GM12872 (cell line): ENCODE measurements around the gene IMPDH1.

ENCODE experiments used
- TF ChIP-seq, protein P1 (sequence below): IDR thresholded peaks from 3 replicates; pipeline ENCODE4 v1.5.1; 2011; ENCODE audit warnings: low read depth, mild to moderate bottlenecking, low read length, moderate library complexity; ENCODE audit not compliant: insufficient read depth

Gene IMPDH1

DNA sequence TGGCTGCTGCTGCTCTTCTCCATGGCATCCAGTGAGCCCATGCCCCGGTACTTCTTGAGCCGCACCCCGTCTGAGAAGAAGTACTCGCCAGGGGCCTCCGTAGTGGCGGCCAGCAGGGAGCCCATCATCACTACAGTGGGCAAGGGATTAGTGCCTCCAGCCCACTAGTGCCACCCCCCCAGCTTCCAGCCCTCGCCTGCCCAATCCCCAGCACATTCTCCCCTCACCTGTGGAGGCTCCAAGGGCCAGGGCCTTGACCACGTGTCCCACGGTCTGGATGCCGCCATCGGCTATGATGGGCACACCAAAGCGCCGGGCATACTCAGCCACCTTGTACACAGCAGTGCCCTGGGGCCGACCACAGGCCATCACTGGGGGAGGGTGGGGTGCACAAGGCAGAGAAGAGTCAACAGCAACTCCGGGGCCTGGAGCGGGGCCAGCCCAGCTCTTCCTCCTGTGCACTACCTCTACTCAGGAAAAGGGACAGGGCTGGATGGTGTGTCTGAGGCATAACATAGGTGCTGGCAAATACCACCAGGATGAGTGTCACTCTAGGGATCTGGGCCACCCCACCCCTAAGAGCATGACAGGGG lies 14.8 kb downstream of the IMPDH1 start:
- TF ChIP-seq, protein P1, sequence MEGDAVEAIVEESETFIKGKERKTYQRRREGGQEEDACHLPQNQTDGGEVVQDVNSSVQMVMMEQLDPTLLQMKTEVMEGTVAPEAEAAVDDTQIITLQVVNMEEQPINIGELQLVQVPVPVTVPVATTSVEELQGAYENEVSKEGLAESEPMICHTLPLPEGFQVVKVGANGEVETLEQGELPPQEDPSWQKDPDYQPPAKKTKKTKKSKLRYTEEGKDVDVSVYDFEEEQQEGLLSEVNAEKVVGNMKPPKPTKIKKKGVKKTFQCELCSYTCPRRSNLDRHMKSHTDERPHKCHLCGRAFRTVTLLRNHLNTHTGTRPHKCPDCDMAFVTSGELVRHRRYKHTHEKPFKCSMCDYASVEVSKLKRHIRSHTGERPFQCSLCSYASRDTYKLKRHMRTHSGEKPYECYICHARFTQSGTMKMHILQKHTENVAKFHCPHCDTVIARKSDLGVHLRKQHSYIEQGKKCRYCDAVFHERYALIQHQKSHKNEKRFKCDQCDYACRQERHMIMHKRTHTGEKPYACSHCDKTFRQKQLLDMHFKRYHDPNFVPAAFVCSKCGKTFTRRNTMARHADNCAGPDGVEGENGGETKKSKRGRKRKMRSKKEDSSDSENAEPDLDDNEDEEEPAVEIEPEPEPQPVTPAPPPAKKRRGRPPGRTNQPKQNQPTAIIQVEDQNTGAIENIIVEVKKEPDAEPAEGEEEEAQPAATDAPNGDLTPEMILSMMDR, result no peak

DNA sequence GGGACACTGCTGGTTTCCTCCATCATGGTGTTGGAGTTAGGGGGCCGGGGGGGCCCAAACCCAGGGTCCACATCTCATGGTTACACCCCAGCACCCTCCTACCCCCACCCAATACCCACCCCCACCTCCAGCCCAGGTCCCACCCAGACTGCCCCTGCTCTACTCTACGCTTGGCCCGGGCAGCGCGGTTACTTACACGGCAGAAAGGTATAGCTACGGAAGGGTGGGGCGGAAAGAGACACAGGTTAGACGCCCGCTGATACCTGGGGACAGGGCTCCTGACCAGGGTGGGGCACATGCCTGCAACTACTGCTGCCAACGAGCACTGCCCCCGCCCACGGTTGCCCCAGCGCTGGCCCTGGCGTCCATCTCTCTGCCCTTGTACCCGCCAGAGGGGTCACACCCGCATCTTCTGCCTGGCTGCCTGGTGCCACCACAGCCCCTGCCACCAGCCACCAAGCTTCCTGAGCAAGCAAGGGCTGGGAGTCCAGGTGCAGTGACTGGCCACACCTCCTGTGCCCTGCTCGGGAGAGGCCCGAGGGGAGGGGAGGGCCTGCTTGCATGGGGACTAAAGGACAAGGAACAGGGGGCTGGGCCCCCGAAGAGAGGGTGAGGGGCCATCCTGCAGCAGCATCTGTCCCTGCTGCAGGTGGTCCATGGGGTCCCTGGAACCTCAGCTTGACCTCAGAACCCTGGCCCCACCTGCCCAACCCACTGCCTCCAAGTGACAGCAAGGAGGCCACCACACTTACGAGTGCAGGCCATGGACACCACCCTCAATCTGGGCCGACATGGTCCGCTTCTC lies 16.1 kb downstream of the IMPDH1 start:
- TF ChIP-seq, protein P1, result no peak

DNA sequence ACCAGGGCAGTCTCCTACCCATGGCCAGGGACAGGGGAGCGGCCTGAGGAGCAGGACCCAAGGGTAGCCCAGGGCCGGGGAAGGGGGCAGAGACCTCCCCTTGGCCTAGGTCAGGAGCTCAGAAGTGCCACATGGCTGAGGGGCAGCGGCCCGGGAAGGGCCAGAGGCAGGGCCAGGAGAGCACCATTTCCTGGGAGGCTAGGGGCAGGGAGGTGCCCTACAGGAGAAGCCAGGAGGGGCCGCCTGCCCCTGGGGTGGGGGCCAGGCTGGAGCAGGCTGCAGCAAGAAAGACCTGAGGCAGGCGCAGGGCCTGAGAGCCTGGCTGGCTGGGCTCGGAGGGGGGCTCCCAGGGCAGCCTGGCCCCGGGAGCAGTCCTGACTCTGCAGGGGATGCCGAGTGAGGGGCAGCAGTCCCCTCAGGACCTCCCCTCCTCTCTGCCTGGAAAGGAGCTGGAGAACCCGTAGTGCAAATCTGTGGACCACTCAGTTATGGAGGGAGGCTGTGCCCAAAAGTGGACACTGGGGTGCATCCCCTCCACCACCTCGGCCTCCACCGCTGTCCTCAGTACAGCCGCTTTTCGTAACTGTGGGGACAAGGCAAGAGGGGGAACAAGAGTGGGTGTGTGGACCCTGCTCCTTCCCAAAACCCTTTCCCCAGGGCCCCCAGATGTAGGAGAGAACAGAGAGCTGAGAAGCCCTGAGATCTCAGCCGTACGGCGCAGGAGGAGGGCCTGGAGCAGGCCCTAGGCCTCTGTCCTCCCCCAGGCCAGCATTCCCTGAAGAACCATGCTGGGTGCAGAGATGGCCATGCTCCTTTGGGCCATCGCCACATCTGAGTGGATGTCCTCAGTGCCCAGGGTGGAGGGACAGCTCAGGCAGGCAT lies 17.1 kb downstream of the IMPDH1 start:
- TF ChIP-seq, protein P1, result no peak

DNA sequence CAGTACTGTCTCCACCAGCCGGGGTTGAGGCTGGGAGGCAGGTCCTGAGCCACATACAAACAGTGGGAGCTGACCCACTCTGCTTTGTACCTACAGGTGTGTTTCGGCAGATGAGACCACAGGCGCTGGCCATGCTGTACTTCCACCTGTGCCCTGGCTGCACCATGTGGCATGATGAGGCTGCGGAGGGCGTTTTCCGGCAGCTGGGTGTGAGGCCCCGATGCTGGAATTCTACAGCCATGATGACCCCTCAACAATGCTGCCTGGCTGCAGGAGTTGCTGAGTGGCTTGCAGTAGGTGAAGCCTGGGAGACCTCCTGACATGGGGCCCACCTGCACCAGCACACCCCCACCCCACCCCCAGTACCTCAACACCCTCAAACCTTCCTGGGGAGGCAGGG lies 18.0 kb downstream of the IMPDH1 start:
- TF ChIP-seq, protein P1, result no peak

DNA sequence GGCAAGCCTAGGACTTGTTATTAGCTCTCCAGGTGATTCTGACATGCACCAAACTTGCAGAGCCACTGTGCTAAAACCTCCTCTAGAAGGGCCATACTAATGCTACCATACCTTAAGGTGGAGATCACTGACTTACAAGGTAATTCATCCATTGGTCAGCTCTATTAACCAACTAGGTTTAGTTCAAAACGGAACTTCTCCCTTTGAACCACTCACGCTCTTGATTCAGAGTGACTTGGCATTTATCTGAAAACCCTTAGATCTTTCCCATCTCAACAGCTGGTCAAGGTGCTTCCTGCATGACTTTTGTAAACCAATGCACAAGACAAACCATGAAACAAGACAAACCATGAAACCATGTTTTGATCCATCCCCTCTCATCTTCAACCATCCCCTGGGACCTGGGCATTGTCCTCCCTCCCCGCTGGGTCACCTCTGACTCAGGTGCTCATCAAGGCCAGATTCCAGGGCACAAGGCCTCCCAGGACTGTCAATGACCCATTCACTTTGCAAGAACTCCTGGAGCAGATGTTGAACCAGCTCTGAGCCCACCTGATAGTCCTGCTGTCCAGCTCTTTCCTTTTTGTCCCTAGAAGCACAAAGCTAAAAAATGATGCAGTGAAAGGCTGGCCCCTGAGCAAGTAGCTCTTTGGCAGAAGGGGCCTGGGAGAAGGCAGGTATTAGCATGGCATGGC lies 18.8 kb downstream of the IMPDH1 start:
- TF ChIP-seq, protein P1, result no peak

DNA sequence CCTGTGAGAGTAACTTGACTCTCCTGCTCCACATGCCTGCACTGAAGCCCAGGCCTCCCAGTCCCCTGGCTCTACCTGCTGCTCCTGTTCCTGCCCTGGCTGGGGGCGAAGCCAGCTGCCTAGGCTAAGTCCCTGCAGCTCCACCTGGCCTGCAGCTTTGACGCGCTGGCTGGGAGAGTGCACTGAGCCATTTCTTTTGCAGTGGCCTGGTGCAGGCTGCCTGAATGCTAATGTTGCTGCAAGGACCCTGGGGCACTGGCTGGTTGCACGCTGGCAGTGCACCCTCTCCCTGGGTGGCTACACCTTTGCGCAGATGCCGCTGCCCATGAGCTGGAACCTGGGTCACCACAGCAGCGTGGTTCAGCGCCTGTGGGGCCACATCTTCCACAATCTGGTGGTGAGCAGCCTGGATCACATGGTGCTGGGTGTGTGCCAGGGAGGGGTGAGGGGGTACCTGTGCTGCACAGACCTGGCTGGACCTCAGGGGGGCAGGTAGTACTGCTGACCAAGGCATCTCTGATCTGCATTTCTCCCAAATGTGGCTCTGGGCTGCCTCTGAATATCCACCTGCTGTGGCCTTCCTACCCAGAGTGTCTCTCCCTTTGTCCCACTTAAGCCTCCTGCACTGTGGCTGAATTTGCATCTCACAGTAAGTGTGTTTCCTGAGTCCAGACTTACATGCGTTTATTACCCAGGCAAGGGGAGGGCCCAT lies 20.0 kb downstream of the IMPDH1 start:
- TF ChIP-seq, protein P1, result no peak
